Endothelial cell of umbilical vein (primary cell): Measurements from ENCODE around the gene C12orf57. TPM values are rescaled to one million over a fixed set of nuclear protein-coding genes. Genes with fewer than 3 reads are reported as not detected.

ENCODE experiments used
- BruUV-seq: library from RNA; stranded (reverse); fragments of 400-500 nt; replicated peaks from 2 replicates; lab custom pipeline; 2021; lab: Mats Ljungman, UMichigan
- CTCF ChIA-PET: fragments of 300-600, 350-600 bp; sonication (Branson Sonifier 250); formaldehyde crosslinking; loops from one replicate; lab custom pipeline; 2021; ENCODE audit warnings: antibody characterized with exemption, inconsistent platforms; lab: Charles Lee
- POLR2A ChIA-PET: fragments of 300-600, 350-600 bp; sonication (Branson Sonifier 250); formaldehyde crosslinking; loops from one replicate; lab custom pipeline; 2021; ENCODE audit warnings: antibody characterized with exemption, inconsistent platforms; lab: Charles Lee
- DNase-seq: peaks from one replicate; pipeline ENCODE4 v3.0.0-alpha.2; 2011; ENCODE audit warnings: low read depth, low spot score
- FAIRE-seq: peaks from 2 replicates; lab custom pipeline; 2011; peaks lifted over from hg19 to GRCh38; lab: Jason Lieb, UNC
- H2AFZ ChIP-seq: 2 replicates; pipeline ENCODE4 v1.6.0; 2012; ENCODE audit warnings: low read depth, low read length, control low read depth, inconsistent platforms
- H3K27ac ChIP-seq: 2 replicates; pipeline ENCODE4 v1.5.1; 2011; ENCODE audit warnings: low read depth, mild to moderate bottlenecking, control low read depth, low read length, moderate library complexity; ENCODE audit not compliant: insufficient read depth
- H3K27me3 ChIP-seq, 2 experiments: 2 replicates each; pipeline versions ENCODE4 v1.6.0 to v1.6.1; 2011; ENCODE audit warnings: low read length in 2 of 2, mixed read lengths in 1 of 2; ENCODE audit not compliant: control insufficient read depth in 2 of 2, insufficient read depth in 2 of 2
- H3K36me3 ChIP-seq, 2 experiments: 2 replicates in 1 of 2; 3 replicates in 1 of 2; pipeline ENCODE4 v1.5.1; 2011; ENCODE audit warnings: low read length in 2 of 2, mild to moderate bottlenecking in 1 of 2, moderate library complexity in 1 of 2; ENCODE audit not compliant: control insufficient read depth in 2 of 2, insufficient read depth in 2 of 2; ENCODE audit errors: extremely low read depth in 1 of 2
- H3K4me1 ChIP-seq: 3 replicates; pipeline ENCODE4 v1.5.1; 2011; ENCODE audit warnings: mild to moderate bottlenecking, low read length; ENCODE audit not compliant: control insufficient read depth, insufficient read depth; ENCODE audit errors: extremely low read depth
- H3K4me2 ChIP-seq: 2 replicates; pipeline ENCODE4 v1.6.1; 2011; ENCODE audit warnings: low read length, control low read depth, mixed read lengths; ENCODE audit not compliant: insufficient read depth
- H3K4me3 ChIP-seq, 3 experiments: fragments of 200-600 bp in 1 of 3; sonication (generic), shearing (Covaris generic) in 1 of 3; replicated peaks in 1 of 3; 2 replicates each; pipeline ENCODE4 v1.5.1; 2011 to 2016; ENCODE audit warnings: control low read depth in 3 of 3, low read length in 3 of 3, mild to moderate bottlenecking in 2 of 3, inconsistent platforms in 1 of 3, low read depth in 1 of 3, moderate library complexity in 1 of 3; ENCODE audit not compliant: insufficient read depth in 1 of 3
- H3K79me2 ChIP-seq: 2 replicates; pipeline ENCODE4 v1.6.0; 2012; ENCODE audit warnings: low read length, inconsistent platforms; ENCODE audit not compliant: control insufficient read depth, insufficient read depth
- H3K9ac ChIP-seq: replicated peaks from 2 replicates; pipeline ENCODE3; 2011; ENCODE audit warnings: low read length, control low read depth; ENCODE audit not compliant: insufficient read depth; ENCODE audit errors: extremely low read depth
- H3K9me1 ChIP-seq: replicated peaks from 3 replicates; pipeline ENCODE4 v1.6.0; 2011; ENCODE audit warnings: mild to moderate bottlenecking, low read length; ENCODE audit not compliant: control insufficient read depth, insufficient read depth; ENCODE audit errors: extremely low read depth
- H3K9me3 ChIP-seq: replicated peaks from 2 replicates; pipeline ENCODE4 v1.5.1; 2012; ENCODE audit warnings: low read length, inconsistent platforms; ENCODE audit not compliant: control insufficient read depth, insufficient read depth
- H4K20me1 ChIP-seq: replicated peaks from 2 replicates; pipeline ENCODE3; 2011; ENCODE audit warnings: mild to moderate bottlenecking, low read length; ENCODE audit not compliant: control insufficient read depth, insufficient read depth; ENCODE audit errors: extremely low read depth
- CTCF ChIP-seq, 2 donors: IDR thresholded peaks; 1 replicate in 1 of 2; 2 replicates in 1 of 2; pipeline ENCODE4 v1.5.1; 2011; ENCODE audit warnings: low read length in 2 of 2, mild to moderate bottlenecking in 2 of 2, moderate library complexity in 2 of 2, control low read depth in 1 of 2, inconsistent platforms in 1 of 2, low read depth in 1 of 2; ENCODE audit not compliant: insufficient read depth in 1 of 2; ENCODE audit errors: extremely low read depth in 1 of 2
- EZH2 ChIP-seq: IDR thresholded peaks from 2 replicates; pipeline ENCODE4 v1.6.1; 2012; ENCODE audit warnings: borderline replicate concordance, low read depth, mild to moderate bottlenecking, moderate library complexity, low read length, inconsistent platforms; ENCODE audit not compliant: severe bottlenecking
- FOS ChIP-seq: IDR thresholded peaks from 2 replicates; pipeline ENCODE4 v1.6.1; 2011; ENCODE audit warnings: mild to moderate bottlenecking, low read length, moderate library complexity, borderline replicate concordance; ENCODE audit not compliant: insufficient read depth
- GATA2 ChIP-seq: IDR thresholded peaks from 2 replicates; pipeline ENCODE4 v1.7.0; 2011; ENCODE audit warnings: low read depth, mild to moderate bottlenecking, moderate library complexity, mixed read lengths, low read length; ENCODE audit not compliant: insufficient read length, insufficient read depth
- JUN ChIP-seq: IDR thresholded peaks from 2 replicates; pipeline ENCODE4 v1.6.1; 2011; ENCODE audit warnings: borderline replicate concordance, low read depth; ENCODE audit not compliant: insufficient read length, insufficient read depth
- MAX ChIP-seq: IDR thresholded peaks from 2 replicates; pipeline ENCODE4 v1.6.1; 2011; ENCODE audit not compliant: insufficient read depth, insufficient read length
- MYC ChIP-seq: IDR thresholded peaks from one replicate; pipeline ENCODE4 v1.6.1; 2011; ENCODE audit warnings: mild to moderate bottlenecking, low read depth, low read length
- POLR2A ChIP-seq: IDR thresholded peaks from 2 replicates; pipeline ENCODE4 v1.6.1; 2012; ENCODE audit warnings: low read depth, mild to moderate bottlenecking, control low read depth, low read length
- POLR2AphosphoS5 ChIP-seq: IDR thresholded peaks from 2 replicates; pipeline ENCODE4 v1.6.1; 2012; ENCODE audit warnings: low read depth, mild to moderate bottlenecking, control low read depth, low read length, moderate library complexity; ENCODE audit not compliant: insufficient read depth
- dilution Hi-C: fragments of 300-500 bp; cut with MboI; formaldehyde crosslinking; loops from one replicate; pipeline ENCODE4 v1.15.0; 2019; ENCODE audit warnings: low sequenced_read_pairs; ENCODE audit not compliant: extremely low pct_ligation_motif_present
- intact Hi-C: fragments of 100-400 bp; cut with micrococcal nuclease; formaldehyde crosslinking; loops from one replicate; pipeline ENCODE4 v1.10.0; 2022
- polyA plus RNA-seq, 4 experiments: library from polyadenylated mRNA; depleted of rRNA in 3 of 4; stranded (reverse) in 3 of 4; unstranded in 1 of 4; fragments of >200 nt; gene quantifications; 2 replicates each; pipeline versions ENCODE4 v1.2.1 to v1.2.3, GENCODE V29; 2011 to 2012; ENCODE audit warnings: missing spikeins in 1 of 4
- total RNA-seq: library from RNA; stranded (reverse); gene quantifications from 2 replicates; pipeline ENCODE4 v1.2.3, GENCODE V29; 2021

The C12orf57 gene
- total and polyA plus RNA-seq, 2 donors (not counting 3 experiments of a cell fraction or from before 2014, with no cell fraction given), result 167 to 729 TPM

GRCh38 chr12:6974180-6974579 lies 30.4 kb downstream of the C12orf57 start:
- ChIA-PET POLR2A (no interaction called here), CTCF (interaction anchor here (0.8 to 1.6 kb wide), 2 partner anchors 9 to 49 kb away, joined by 3 read pairs; no protein-coding TSS in a partner anchor)
- FAIRE-seq (no peak), DNase-seq (no peak)
- H3K79me2 ChIP-seq, result peaks cover 36% of the 10 kb centered on the region
- H3K27ac ChIP-seq, result no peak overlapping the region
- H3K4me2 ChIP-seq, result no peak overlapping the region
- H3K9me3 ChIP-seq, result no peaks in the 10 kb centered on the region
- no peak overlapping the region for H2AFZ ChIP-seq
- no peaks in the 10 kb centered on the region for H3K9me1 ChIP-seq
- H3K4me1 ChIP-seq, result peaks cover 10% of the 10 kb centered on the region
- no TSS peak for BruUV-seq
- peaks cover 18 to 30% of the 10 kb centered on the region in 2 experiments for H3K36me3 ChIP-seq
- no peaks in the 10 kb centered on the region for H4K20me1 ChIP-seq
- H3K4me3 ChIP-seq, result no peak overlapping the region
- TF ChIP-seq MAX (no peak), EZH2 (no peak), CTCF (IDR thresholded peaks at IDR 0.05; ENCODE audit: extremely low read depth in 1 of 2, insufficient read depth in 1 of 2, low read depth in 1 of 2, low read length in 2 of 2) (no peak), MYC (no peak), JUN (no peak), GATA2 (no peak), FOS (no peak), POLR2AphosphoS5 (no peak), POLR2A (no peak)
- H3K27me3 ChIP-seq, result no peaks in the 10 kb centered on the region
- intact Hi-C loops, result loop anchor here (5.0 kb wide), 1 partner anchor 118 kb away; the partner anchor contains the start of gene C1R
- no peak overlapping the region for H3K9ac ChIP-seq
- dilution Hi-C loops, result no loop called here
